ENCODE results near the gene ERBB3.
"Not testable (repeated sequence)": the region's sequence is repeated elsewhere in the genome, so short reads cannot be mapped to it uniquely, and the experiment has no call there.

- TF ChIP-seq KDM5A (IDR thresholded peaks at IDR 0.05; ENCODE audit: low read length); GABPA (IDR thresholded peaks at IDR 0.05; ENCODE audit: borderline replicate concordance, insufficient read depth, low read length); POLR2AphosphoS5 (IDR thresholded peaks at IDR 0.05; ENCODE audit: low read depth, low read length); E2F6 (IDR thresholded peaks at IDR 0.05): not testable (repeated sequence)
Observed at GRCh38 chr12:56077966-56078365, 2.0 kb upstream of the ERBB3 start.

All from H1 (cell line).